RWPE1 (cell line): ENCODE results near the gene TRAFD1.
A peak's percentile ranks its signal among the peaks of the same experiment; 100 is the strongest.
"Not testable (repeated sequence)": the region's sequence is repeated elsewhere in the genome, so short reads cannot be mapped to it uniquely, and the experiment has no call there.

Source experiments
- CTCF ChIA-PET: fragments of 350-600 bp; sonication (Branson Sonifier 250); formaldehyde crosslinking; extraction: SDS; loops from one replicate; lab custom pipeline; 2021; lab: Yijun Ruan, JAX
- POLR2A ChIA-PET: fragments of 400-600 bp; formaldehyde crosslinking; extraction: SDS; loops from one replicate; lab custom pipeline; 2020; ENCODE audit warnings: antibody characterized with exemption; ENCODE audit not compliant: low non-redundant PET; lab: Yijun Ruan, JAX
- DNase-seq: peaks from one replicate; pipeline ENCODE4 v3.0.0; 2012; ENCODE audit warnings: low spot score
- H3K27ac ChIP-seq: fragments of 450-650 bp; 2 replicates; pipeline ENCODE4 v1.5.1; 2017
- TF ChIP-seq, protein P1 (sequence below): fragments of 450-650 bp; conservative IDR thresholded peaks from 2 replicates; pipeline ENCODE4 v1.5.1; 2017; ENCODE audit warnings: low read depth, mild to moderate bottlenecking

The TRAFD1 gene

GRCh38 chr12:112153893-112154219 lies 28.5 kb downstream of the TRAFD1 start:
- TF ChIP-seq, protein P1, sequence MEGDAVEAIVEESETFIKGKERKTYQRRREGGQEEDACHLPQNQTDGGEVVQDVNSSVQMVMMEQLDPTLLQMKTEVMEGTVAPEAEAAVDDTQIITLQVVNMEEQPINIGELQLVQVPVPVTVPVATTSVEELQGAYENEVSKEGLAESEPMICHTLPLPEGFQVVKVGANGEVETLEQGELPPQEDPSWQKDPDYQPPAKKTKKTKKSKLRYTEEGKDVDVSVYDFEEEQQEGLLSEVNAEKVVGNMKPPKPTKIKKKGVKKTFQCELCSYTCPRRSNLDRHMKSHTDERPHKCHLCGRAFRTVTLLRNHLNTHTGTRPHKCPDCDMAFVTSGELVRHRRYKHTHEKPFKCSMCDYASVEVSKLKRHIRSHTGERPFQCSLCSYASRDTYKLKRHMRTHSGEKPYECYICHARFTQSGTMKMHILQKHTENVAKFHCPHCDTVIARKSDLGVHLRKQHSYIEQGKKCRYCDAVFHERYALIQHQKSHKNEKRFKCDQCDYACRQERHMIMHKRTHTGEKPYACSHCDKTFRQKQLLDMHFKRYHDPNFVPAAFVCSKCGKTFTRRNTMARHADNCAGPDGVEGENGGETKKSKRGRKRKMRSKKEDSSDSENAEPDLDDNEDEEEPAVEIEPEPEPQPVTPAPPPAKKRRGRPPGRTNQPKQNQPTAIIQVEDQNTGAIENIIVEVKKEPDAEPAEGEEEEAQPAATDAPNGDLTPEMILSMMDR = no peak
- ChIA-PET CTCF (no interaction called here), POLR2A (no interaction called here)
- no peak overlapping the region for H3K27ac ChIP-seq
- DNase-seq = no peak

DNA sequence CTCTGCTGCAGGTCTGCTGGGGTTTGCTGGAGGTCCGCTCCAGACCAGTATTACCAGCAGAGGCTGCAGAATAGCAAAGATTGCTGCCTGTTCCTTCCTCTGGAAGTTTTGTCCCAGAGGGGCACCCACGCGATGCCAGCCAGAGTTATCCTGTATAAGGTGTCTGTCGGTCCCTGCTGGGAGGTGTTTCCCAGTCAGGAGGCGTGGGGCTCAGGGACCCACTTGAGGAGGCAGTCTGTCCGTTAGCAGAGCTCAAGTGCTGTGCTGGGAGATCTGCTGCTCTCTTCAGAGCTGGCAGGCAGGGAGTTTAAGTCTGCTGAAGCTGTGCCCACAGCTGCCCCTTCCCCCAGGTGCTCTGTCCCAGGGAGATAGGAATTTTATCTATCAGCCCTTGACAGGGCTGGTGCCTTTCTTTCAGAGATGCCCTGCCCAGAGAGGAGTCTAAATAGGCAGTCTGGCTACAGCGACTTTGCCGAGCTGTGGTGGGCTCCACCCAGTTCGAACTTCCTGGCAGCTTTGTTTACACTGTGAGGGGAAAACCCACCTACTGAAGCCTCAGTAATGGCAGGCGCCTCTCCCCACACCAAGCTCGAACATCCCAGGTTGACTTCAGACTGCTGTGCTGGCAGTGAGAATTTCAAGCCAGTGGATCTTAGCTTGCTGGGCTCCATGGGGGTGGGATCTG lies 33.2 kb downstream of the TRAFD1 start:
- POLR2A ChIA-PET, DNase-seq, CTCF ChIA-PET, H3K27ac ChIP-seq: not testable (repeated sequence)

DNA sequence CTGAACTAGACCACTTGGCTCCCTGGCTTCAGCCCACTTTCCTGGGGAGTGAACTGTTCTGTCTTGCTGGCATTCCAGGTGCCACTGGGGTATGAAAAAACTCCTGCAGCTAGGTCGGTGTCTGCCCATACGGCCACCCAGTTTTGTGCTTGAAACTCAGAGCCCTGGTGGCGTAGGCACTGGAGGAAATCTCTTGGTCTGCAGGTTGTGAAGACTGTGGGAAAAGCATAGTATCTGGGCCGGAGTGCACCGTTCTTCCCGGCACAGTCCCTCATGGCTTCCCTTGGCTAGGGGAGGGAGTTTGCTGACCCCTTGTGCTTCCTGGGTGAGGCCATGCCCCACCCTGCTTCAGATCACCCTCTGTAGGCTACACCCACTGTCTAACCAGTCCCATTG lies 33.8 kb downstream of the TRAFD1 start:
- H3K27ac ChIP-seq = no peak overlapping the region
- DNase-seq = no peak
- POLR2A ChIA-PET = no interaction called here
- TF ChIP-seq, protein P1 = no peak
- CTCF ChIA-PET = interaction anchor here (0.6 kb wide), 1 partner anchor 214 kb away, joined by 4 read pairs; no protein-coding TSS in a partner anchor

GRCh38 chr12:112160611-112161010 lies 35.3 kb downstream of the TRAFD1 start:
- no peak for DNase-seq
- TF ChIP-seq, protein P1 = no peak
- ChIA-PET CTCF (no interaction called here), POLR2A (no interaction called here)
- H3K27ac ChIP-seq = no peak overlapping the region

DNA sequence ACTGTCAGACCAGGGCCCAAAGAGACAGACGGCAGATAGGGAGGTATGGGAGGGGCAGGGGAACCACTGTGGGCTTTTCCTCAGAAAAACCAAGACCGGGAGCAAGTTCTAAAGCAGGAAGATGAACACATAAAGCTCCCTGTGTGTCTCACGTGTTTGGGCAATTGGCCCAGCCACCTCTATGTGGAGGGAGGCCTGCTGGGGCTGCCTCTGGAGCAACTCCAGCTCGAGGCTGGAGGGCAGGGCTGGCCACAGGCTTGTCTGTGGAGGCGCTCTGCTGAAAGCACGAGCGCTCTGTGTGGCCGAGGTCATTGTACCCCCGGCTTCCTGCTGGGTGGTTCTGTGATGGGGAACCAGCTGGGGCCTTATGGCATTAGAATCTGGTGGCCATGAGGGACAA lies 36.4 kb downstream of the TRAFD1 start:
- ChIA-PET CTCF (no interaction called here), POLR2A (no interaction called here)
- TF ChIP-seq, protein P1 = no peak
- peak overlapping the region; percentile 11; the same call in 1 of the 2 replicates for H3K27ac ChIP-seq
- DNase-seq = no peak

- no peak for DNase-seq
- H3K27ac ChIP-seq = no peak overlapping the region
- ChIA-PET POLR2A (no interaction called here), CTCF (interaction anchor here (0.6 kb wide), 1 partner anchor 93 kb away, joined by 6 read pairs; no protein-coding TSS in a partner anchor)
- TF ChIP-seq, protein P1 = no peak
These were observed 37.0 kb downstream of the TRAFD1 start for GRCh38 chr12:112162241-112162790.

GRCh38 chr12:112163056-112163455 lies 37.7 kb downstream of the TRAFD1 start:
- TF ChIP-seq, protein P1 = no peak
- no peak overlapping the region for H3K27ac ChIP-seq
- POLR2A ChIA-PET = no interaction called here
- no peak for DNase-seq
- CTCF ChIA-PET = no interaction called here
